ENCODE results near the gene FNDC3B.

FNDC3B gene

DNA sequence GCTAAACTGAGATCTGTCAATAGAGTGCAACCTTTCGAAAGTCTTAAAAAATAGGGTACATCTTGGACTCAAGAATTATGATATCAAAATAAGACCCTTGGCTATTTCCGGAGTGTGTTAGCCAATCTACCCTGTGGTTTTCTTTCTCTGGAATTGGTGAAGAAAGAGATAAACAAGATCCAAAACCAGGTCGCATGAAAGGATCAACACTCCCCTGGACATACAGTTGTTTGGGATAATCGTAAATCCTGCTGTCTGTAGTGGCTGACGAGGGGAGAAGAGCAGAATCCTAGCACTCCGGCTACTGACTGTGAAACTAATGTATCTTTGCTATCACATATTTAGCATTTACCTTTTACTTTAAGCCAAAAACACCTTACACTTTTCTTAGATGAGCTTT is 30.9 kb downstream of the FNDC3B start:
- H3K27ac ChIP-seq (ENCODE audit: low read length): no peak overlapping the region
- H3K27me3 ChIP-seq (ENCODE audit: low read depth, low read length): no peaks in the 10 kb centered on the region
- H3K79me2 ChIP-seq (ENCODE audit: low read length): peaks cover 9% of the 10 kb centered on the region; the same call in 1 of the 2 replicates
- no peak overlapping the region for H3K4me3 ChIP-seq (ENCODE audit: low read length)
- no peaks in the 10 kb centered on the region for H3K36me3 ChIP-seq (replicated peaks; ENCODE audit: low read depth, low read length)
- H3K9me3 ChIP-seq (ENCODE audit: insufficient read depth, low read length): no peaks in the 10 kb centered on the region
- no peak overlapping the region for H3K9ac ChIP-seq (ENCODE audit: low read length)
- H3K4me2 ChIP-seq (ENCODE audit: low read length): no peak overlapping the region
- TF ChIP-seq EZH2phosphoT487 (IDR thresholded peaks at IDR 0.05; ENCODE audit: low read depth): no peak
- TF ChIP-seq, protein P1, sequence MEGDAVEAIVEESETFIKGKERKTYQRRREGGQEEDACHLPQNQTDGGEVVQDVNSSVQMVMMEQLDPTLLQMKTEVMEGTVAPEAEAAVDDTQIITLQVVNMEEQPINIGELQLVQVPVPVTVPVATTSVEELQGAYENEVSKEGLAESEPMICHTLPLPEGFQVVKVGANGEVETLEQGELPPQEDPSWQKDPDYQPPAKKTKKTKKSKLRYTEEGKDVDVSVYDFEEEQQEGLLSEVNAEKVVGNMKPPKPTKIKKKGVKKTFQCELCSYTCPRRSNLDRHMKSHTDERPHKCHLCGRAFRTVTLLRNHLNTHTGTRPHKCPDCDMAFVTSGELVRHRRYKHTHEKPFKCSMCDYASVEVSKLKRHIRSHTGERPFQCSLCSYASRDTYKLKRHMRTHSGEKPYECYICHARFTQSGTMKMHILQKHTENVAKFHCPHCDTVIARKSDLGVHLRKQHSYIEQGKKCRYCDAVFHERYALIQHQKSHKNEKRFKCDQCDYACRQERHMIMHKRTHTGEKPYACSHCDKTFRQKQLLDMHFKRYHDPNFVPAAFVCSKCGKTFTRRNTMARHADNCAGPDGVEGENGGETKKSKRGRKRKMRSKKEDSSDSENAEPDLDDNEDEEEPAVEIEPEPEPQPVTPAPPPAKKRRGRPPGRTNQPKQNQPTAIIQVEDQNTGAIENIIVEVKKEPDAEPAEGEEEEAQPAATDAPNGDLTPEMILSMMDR (IDR thresholded peaks at IDR 0.05; ENCODE audit: low read depth, low read length): no peak
- H4K20me1 ChIP-seq (ENCODE audit: insufficient read depth, low read length): peaks cover 35% of the 10 kb centered on the region
- H3K4me1 ChIP-seq (ENCODE audit: low read length): peaks cover 12% of the 10 kb centered on the region
- no peak overlapping the region for H2AFZ ChIP-seq (ENCODE audit: low read depth, low read length)

DNA sequence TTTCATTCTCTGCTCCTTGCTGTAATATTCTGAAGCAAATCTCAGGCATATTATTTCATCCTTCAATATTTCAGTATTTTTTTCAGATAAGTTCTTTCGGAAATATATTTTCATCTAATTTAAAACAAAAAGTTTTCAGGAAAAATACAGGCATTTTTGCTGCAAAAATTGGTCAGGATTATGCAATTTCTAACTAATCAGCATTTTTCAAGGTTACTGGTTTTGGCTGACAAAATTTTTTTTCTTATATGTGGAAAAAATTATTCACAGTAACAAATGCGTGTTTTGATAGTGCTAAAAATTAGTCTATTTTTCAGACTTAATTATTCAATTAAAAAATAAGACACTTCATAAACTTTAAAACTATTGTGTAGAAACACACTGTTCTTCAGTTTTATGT is 31.4 kb downstream of the FNDC3B start:
- H2AFZ ChIP-seq (ENCODE audit: low read depth, low read length): no peak overlapping the region
- no peaks in the 10 kb centered on the region for H3K27me3 ChIP-seq (ENCODE audit: low read depth, low read length)
- H3K4me1 ChIP-seq (ENCODE audit: low read length): peaks cover 12% of the 10 kb centered on the region
- no peaks in the 10 kb centered on the region for H3K36me3 ChIP-seq (replicated peaks; ENCODE audit: low read depth, low read length)
- peaks cover 30% of the 10 kb centered on the region for H4K20me1 ChIP-seq (ENCODE audit: insufficient read depth, low read length)
- TF ChIP-seq, protein P1 (IDR thresholded peaks at IDR 0.05; ENCODE audit: low read depth, low read length): no peak
- no peak for TF ChIP-seq EZH2phosphoT487 (IDR thresholded peaks at IDR 0.05; ENCODE audit: low read depth)
- no peak overlapping the region for H3K4me2 ChIP-seq (ENCODE audit: low read length)
- 0 out of 2 replicates have a peak, but pooled peaks cover 8% of the 10 kb centered on the region for H3K79me2 ChIP-seq (ENCODE audit: low read length)
- no peak overlapping the region for H3K9ac ChIP-seq (ENCODE audit: low read length)
- H3K9me3 ChIP-seq (ENCODE audit: insufficient read depth, low read length): no peaks in the 10 kb centered on the region
- H3K27ac ChIP-seq (ENCODE audit: low read length): no peak overlapping the region
- H3K4me3 ChIP-seq (ENCODE audit: low read length): no peak overlapping the region

- H4K20me1 ChIP-seq (ENCODE audit: insufficient read depth, low read length): peaks cover 21% of the 10 kb centered on the region
- no peaks in the 10 kb centered on the region for H3K27me3 ChIP-seq (ENCODE audit: low read depth, low read length)
- H3K27ac ChIP-seq (ENCODE audit: low read length): no peak overlapping the region
- no peak overlapping the region for H3K4me2 ChIP-seq (ENCODE audit: low read length)
- H3K9ac ChIP-seq (ENCODE audit: low read length): no peak overlapping the region
- no peaks in the 10 kb centered on the region for H3K36me3 ChIP-seq (replicated peaks; ENCODE audit: low read depth, low read length)
- no peak overlapping the region for H2AFZ ChIP-seq (ENCODE audit: low read depth, low read length)
- H3K4me3 ChIP-seq (ENCODE audit: low read length): no peak overlapping the region
- H3K9me3 ChIP-seq (ENCODE audit: insufficient read depth, low read length): no peaks in the 10 kb centered on the region
- H3K79me2 ChIP-seq (ENCODE audit: low read length): 0 out of 2 replicates have a peak, but pooled peaks cover 2% of the 10 kb centered on the region
- TF ChIP-seq, protein P1 (IDR thresholded peaks at IDR 0.05; ENCODE audit: low read depth, low read length): no peak
- no peak for TF ChIP-seq EZH2phosphoT487 (IDR thresholded peaks at IDR 0.05; ENCODE audit: low read depth)
- peaks cover 2% of the 10 kb centered on the region for H3K4me1 ChIP-seq (ENCODE audit: low read length)
Observed at GRCh38 chr3:172071780-172072330, 32.5 kb downstream of the FNDC3B start.

DNA sequence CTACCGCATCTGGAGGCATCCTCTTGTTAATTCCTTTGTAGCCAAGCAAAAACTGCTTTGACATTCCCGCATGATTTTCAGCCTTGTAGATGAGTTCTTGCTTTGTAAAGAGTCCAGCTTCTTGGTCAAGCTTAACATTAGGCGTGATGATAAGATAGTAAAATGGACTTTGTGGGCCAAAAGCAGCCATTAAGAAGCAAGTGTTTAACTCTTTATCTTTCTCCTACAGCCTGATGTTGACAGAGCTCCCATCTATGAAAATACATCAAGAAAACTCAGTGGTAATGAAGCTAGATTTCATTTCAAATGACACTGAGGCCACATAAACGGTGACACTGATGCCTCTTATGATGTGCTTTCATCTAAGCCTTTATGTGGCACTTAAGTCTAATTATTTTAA is 33.2 kb downstream of the FNDC3B start:
- Histone ChIP-seq H3K4me1 (ENCODE audit: low read length) (no peaks in the 10 kb centered on the region), H3K9me3 (ENCODE audit: insufficient read depth, low read length) (no peaks in the 10 kb centered on the region), H3K27ac (ENCODE audit: low read length) (no peak overlapping the region), H3K79me2 (ENCODE audit: low read length) (no peaks in the 10 kb centered on the region), H3K4me2 (ENCODE audit: low read length) (no peak overlapping the region), H3K27me3 (ENCODE audit: low read depth, low read length) (no peaks in the 10 kb centered on the region), H3K9ac (ENCODE audit: low read length) (no peak overlapping the region), H2AFZ (ENCODE audit: low read depth, low read length) (no peak overlapping the region), H3K36me3 (replicated peaks; ENCODE audit: low read depth, low read length) (no peaks in the 10 kb centered on the region), H3K4me3 (ENCODE audit: low read length) (no peak overlapping the region), H4K20me1 (ENCODE audit: insufficient read depth, low read length) (peaks cover 15% of the 10 kb centered on the region)
- TF ChIP-seq, protein P1 (IDR thresholded peaks at IDR 0.05; ENCODE audit: low read depth, low read length): no peak
- TF ChIP-seq EZH2phosphoT487 (IDR thresholded peaks at IDR 0.05; ENCODE audit: low read depth): no peak

Data from OCI-LY3 (cell line).